NCI-H146 treated with DMSO at 0.1 percent for 48 hours (cell line): Measurements from ENCODE around the gene FGF3.
"Not testable (repeated sequence)": the region's sequence is repeated elsewhere in the genome, so short reads cannot be mapped to it uniquely, and the experiment has no call there.

Experiments
- DNase-seq: peaks from one replicate; lab custom pipeline; 2025; ENCODE audit not compliant: unreplicated experiment; lab: John Stamatoyannopoulos, UW

FGF3 gene

GRCh38 chr11:69773626-69774353, 45.4 kb downstream of the FGF3 start:
- DNase-seq, result no peak

DNA sequence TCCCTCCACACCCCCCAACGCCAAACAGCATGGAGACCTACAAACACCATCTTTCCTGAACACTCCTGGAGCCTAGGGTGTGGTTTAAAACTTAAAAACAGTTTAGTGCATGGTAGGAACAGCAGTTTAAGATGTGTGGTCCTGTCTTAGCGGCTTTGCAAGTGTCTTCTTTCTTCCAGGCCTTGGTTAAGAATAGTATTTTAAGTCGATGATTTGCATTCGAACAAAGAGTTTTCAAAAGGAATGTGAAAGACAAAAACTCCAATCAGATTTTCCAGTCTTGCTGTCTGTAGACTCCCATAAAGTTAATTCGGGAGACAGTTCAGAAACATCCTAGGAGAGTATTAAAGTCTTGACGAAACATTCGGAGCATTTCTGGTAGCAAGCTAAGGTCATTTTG, 47.8 kb downstream of the FGF3 start:
- DNase-seq, result no peak

DNA sequence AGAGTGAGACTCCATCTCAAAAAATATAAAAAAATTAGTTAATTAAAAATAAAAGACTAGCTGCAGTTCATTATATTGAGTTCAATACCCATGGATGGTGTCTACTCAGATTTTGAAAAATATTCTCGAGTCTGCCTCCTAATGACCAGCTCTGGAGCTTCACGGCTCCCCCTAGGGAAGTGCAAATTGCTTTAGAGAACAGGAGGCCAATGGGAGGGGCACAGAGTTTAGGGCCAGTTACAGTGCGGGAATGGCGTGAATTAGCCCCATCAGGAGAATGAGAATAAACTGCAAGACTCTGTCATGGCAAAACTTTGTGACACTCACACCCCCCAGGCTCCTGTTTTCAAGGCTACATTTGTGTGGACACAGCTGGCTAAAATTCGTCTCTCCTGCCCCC, 48.7 kb downstream of the FGF3 start:
- DNase-seq, result no peak

GRCh38 chr11:69765498-69765995, 53.7 kb downstream of the FGF3 start:
- no peak for DNase-seq

DNA sequence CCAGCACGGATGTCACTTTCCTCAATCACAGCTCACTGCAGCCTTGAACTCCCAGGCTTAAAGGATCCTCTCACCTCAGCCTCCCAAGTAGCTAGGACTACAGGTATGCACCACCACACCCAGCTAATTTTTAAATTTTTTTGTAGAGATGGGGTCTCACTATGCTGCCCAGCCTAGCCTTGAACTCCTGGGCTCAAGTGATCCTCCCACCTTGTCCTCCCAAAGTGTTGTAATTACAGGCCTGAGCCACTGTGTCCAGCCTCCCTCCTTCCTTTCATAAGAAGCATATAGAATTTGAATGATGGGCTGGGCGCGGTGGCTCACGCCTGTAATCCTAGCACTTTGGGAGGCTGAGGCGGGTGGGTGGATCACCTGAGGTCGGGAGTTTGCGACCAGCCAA, 54.3 kb downstream of the FGF3 start:
- DNase-seq, result not testable (repeated sequence)

GRCh38 chr11:69760319-69760718, 58.9 kb downstream of the FGF3 start:
- DNase-seq, result no peak
